Testis (tissue), 3 donors: Measurements from ENCODE around the gene PEMT. TPM values are rescaled to one million over a fixed set of nuclear protein-coding genes. Genes with fewer than 3 reads are reported as not detected.

ENCODE experiments used
- DNase-seq: peaks from one replicate; pipeline ENCODE4 v3.0.0-alpha.2; 2019
- H3K27ac ChIP-seq, 2 donors: fragments of 200-600 bp; sonication (generic); one replicate each; pipeline ENCODE4 v1.5.1; 2019
- H3K27me3 ChIP-seq: fragments of 200-600 bp; sonication (generic); one replicate; pipeline ENCODE4 v1.5.1; 2019
- H3K36me3 ChIP-seq: fragments of 200-600 bp; sonication (generic); one replicate; pipeline ENCODE4 v1.5.1; 2017; ENCODE audit warnings: low read depth; ENCODE audit errors: missing control alignments
- H3K4me1 ChIP-seq: fragments of 200-600 bp; sonication (generic); one replicate; pipeline ENCODE4 v1.5.1; 2019
- H3K4me3 ChIP-seq, 2 donors: fragments of 200-600 bp; sonication (generic); one replicate each; pipeline ENCODE4 v1.5.1; 2017 to 2019
- H3K9me3 ChIP-seq: fragments of 200-600 bp; sonication (generic); one replicate; pipeline ENCODE4 v1.5.1; 2017
- POLR2A ChIP-seq: fragments of 450-650 bp; IDR thresholded peaks from one replicate; pipeline ENCODE4 v1.6.1; 2017; ENCODE audit warnings: antibody characterized with exemption, mild to moderate bottlenecking, moderate library complexity
- WGBS, 2 donors: methylation state at CpG; one replicate each; pipeline ENCODE4 v1.1.5; 2018; 5-methylcytosine and 5-hydroxymethylcytosine counted together
- intact Hi-C: fragments of 100-400 bp; cut with DNase I; formaldehyde crosslinking; loops from one replicate; pipeline ENCODE4 v1.15.1; 2023; ENCODE audit warnings: low total_unique reads
- polyA plus RNA-seq: library from polyadenylated mRNA; stranded (reverse); fragments of 350-450 nt; fragmentation: Illumina TruSeq; extraction: RNeasy Lipid Tissue Mini Kit (QIAGEN cat#74804); gene quantifications from one replicate; pipeline ENCODE4 v1.2.3, GENCODE V29; 2014; ENCODE audit warnings: low read depth, low replicate concordance; ENCODE audit not compliant: insufficient read depth
- total RNA-seq, 2 donors: library from RNA; depleted of rRNA; stranded (reverse); fragments of >200 nt; gene quantifications; one replicate each; pipeline ENCODE4 v1.2.3, GENCODE V29; 2016
- TF ChIP-seq, protein P1 (sequence below), 3 experiments: fragments of 450-650 bp in 2 of 3; fragments of 200-600 bp in 1 of 3; sonication (generic) in 1 of 3; IDR thresholded peaks; one replicate each; pipeline ENCODE4 v1.5.1; 2016 to 2019; ENCODE audit warnings: antibody characterized with exemption in 3 of 3, mild to moderate bottlenecking in 2 of 3, moderate library complexity in 1 of 3

Gene PEMT
- total and polyA plus RNA-seq, 3 donors from 2014 or later, result 66.0 to 120 (median 83.1) TPM

- 87 to 88% methylated on average over 1 to 12 of the region's 12 CpGs for WGBS, 2 donors
- peaks cover 3% of the 10 kb centered on the region for H3K4me1 ChIP-seq
- no peak for DNase-seq
- TF ChIP-seq, protein P1, sequence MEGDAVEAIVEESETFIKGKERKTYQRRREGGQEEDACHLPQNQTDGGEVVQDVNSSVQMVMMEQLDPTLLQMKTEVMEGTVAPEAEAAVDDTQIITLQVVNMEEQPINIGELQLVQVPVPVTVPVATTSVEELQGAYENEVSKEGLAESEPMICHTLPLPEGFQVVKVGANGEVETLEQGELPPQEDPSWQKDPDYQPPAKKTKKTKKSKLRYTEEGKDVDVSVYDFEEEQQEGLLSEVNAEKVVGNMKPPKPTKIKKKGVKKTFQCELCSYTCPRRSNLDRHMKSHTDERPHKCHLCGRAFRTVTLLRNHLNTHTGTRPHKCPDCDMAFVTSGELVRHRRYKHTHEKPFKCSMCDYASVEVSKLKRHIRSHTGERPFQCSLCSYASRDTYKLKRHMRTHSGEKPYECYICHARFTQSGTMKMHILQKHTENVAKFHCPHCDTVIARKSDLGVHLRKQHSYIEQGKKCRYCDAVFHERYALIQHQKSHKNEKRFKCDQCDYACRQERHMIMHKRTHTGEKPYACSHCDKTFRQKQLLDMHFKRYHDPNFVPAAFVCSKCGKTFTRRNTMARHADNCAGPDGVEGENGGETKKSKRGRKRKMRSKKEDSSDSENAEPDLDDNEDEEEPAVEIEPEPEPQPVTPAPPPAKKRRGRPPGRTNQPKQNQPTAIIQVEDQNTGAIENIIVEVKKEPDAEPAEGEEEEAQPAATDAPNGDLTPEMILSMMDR (IDR thresholded peaks at IDR 0.05), result no peak
- TF ChIP-seq POLR2A, result no peak
- H3K36me3 ChIP-seq, result no peaks in the 10 kb centered on the region
- no peaks in the 10 kb centered on the region for H3K9me3 ChIP-seq
- H3K4me3 ChIP-seq, result no peak overlapping the region
- no peaks in the 10 kb centered on the region for H3K27me3 ChIP-seq
- no peak overlapping the region for H3K27ac ChIP-seq
- intact Hi-C loops, result no loop called here
Measured at GRCh38 chr17:17511293-17511741, 80.2 kb downstream of the PEMT start.

- intact Hi-C loops, result no loop called here
- DNase-seq, result no peak
- no peak for TF ChIP-seq POLR2A
- TF ChIP-seq, protein P1 (IDR thresholded peaks at IDR 0.05), result no peak
- Histone ChIP-seq H3K4me3 (no peak overlapping the region), H3K9me3 (no peaks in the 10 kb centered on the region), H3K4me1 (peaks cover 3% of the 10 kb centered on the region), H3K36me3 (no peaks in the 10 kb centered on the region), H3K27me3 (no peaks in the 10 kb centered on the region), H3K27ac (no peak overlapping the region)
- WGBS, 2 donors, result 88 to 91% methylated on average over 19 to 20 of the region's 20 CpGs
Measured at GRCh38 chr17:17510456-17511292, 80.8 kb downstream of the PEMT start.

DNA sequence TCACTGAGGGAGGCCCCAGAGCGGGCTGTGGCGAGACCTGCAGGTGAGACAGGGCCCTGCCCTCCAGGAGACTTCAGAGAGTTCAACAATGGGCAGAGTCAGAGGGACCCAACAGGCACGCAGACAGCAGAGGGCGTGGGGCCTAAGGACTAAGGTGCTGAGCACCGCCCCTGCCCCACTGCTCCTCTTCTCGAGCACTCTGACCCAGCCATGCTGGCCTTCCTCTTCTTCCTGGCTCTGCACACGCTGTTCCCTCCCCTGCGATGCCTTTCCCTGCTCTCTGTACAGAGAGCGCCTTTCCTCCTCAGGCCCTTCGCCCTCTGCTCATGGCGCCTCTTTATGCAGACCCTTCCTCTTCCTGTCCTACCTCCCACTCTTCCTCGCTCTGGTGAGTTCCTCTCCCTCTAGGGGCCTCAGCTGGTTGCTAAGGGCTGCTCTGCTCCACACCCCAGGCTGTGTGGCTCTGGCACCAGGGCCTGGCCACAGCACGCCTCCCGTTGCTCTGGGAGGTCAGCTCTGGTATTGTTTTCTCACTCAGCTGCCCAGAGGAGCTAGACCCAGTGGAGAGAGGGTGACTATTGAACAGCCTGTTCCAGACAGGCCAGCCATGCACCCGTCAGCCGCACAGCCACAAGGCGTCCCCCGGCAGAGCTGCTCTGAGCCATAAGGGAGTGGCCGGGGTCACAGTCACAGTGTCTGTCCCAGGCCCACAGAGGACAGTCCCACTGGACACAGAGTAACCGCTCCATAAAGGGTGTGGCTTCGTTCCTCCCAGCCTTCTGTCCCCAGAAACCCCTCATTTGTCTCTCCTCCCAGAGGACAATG is 81.7 kb downstream of the PEMT start:
- no peak for TF ChIP-seq POLR2A
- H3K4me1 ChIP-seq, result peaks cover 3% of the 10 kb centered on the region
- H3K4me3 ChIP-seq, result no peak overlapping the region
- no peaks in the 10 kb centered on the region for H3K9me3 ChIP-seq
- DNase-seq, result no peak
- 93 to 94% methylated on average over 15 to 21 of the region's 21 CpGs for WGBS, 2 donors
- no peaks in the 10 kb centered on the region for H3K36me3 ChIP-seq
- intact Hi-C loops, result no loop called here
- no peaks in the 10 kb centered on the region for H3K27me3 ChIP-seq
- H3K27ac ChIP-seq, result no peak overlapping the region

GRCh38 chr17:17508646-17509591 is 82.6 kb downstream of the PEMT start:
- Histone ChIP-seq H3K36me3 (no peaks in the 10 kb centered on the region), H3K4me1 (peaks cover 3% of the 10 kb centered on the region), H3K9me3 (no peaks in the 10 kb centered on the region), H3K27me3 (no peaks in the 10 kb centered on the region), H3K4me3 (no peak overlapping the region), H3K27ac (no peak overlapping the region)
- no peak for TF ChIP-seq POLR2A
- TF ChIP-seq, protein P1 (IDR thresholded peaks at IDR 0.05), result no peak
- no peak for DNase-seq
- whole genome bisulfite sequencing, 2 donors, result 85 to 92% methylated on average over 27 to 33 of the region's 33 CpGs
- intact Hi-C loops, result no loop called here
